H1 (cell line): ENCODE data around the gene TUBAL3. TPM values are rescaled to one million over a fixed set of nuclear protein-coding genes. Genes with fewer than 3 reads are reported as not detected.
A peak's percentile ranks its signal among the peaks of the same experiment; 100 is the strongest.

ENCODE experiments used
- CTCF ChIA-PET: fragments of 300-600 bp; sonication (Branson Sonifier 250); formaldehyde crosslinking; loops from one replicate; lab custom pipeline; 2021; ENCODE audit not compliant: partially characterized antibody; lab: Charles Lee
- POLR2A ChIA-PET: fragments of 300-600 bp; sonication (Branson Sonifier 250); formaldehyde crosslinking; loops from one replicate; lab custom pipeline; 2021; ENCODE audit warnings: inconsistent platforms; ENCODE audit not compliant: partially characterized antibody; lab: Charles Lee
- DNase-seq, 2 experiments: peaks; one replicate each; pipeline versions ENCODE4 v3.0.0 to v3.0.0-alpha.2; 2010 to 2022; ENCODE audit warnings: low spot score in 2 of 2, low read depth in 1 of 2, mixed read lengths in 1 of 2
- FAIRE-seq: peaks from 2 replicates; lab custom pipeline; 2011; peaks lifted over from hg19 to GRCh38; lab: Jason Lieb, UNC
- H2AFZ ChIP-seq: 2 replicates; pipeline ENCODE4 v1.8.1; 2012; ENCODE audit warnings: low read length, inconsistent platforms
- H2AK5ac ChIP-seq: 2 replicates; pipeline ENCODE4 v1.6.1; 2013; ENCODE audit warnings: low read depth, low read length
- H2BK120ac ChIP-seq: replicated peaks from 2 replicates; pipeline ENCODE3; 2013; ENCODE audit warnings: low read depth, low read length, inconsistent platforms
- H2BK12ac ChIP-seq: 2 replicates; pipeline ENCODE4 v1.6.1; 2013; ENCODE audit warnings: low read depth, low read length
- H2BK15ac ChIP-seq: 2 replicates; pipeline ENCODE4 v1.6.1; 2013; ENCODE audit warnings: low read length
- H2BK20ac ChIP-seq: 2 replicates; pipeline ENCODE4 v1.6.1; 2013; ENCODE audit warnings: low read length
- H2BK5ac ChIP-seq: 2 replicates; pipeline ENCODE4 v1.6.1; 2013; ENCODE audit warnings: low read depth, low read length
- H3K14ac ChIP-seq: 2 replicates; pipeline ENCODE4 v1.6.1; 2013; ENCODE audit warnings: inconsistent platforms; ENCODE audit not compliant: insufficient read length
- H3K18ac ChIP-seq: 2 replicates; pipeline ENCODE4 v1.6.1; 2013; ENCODE audit warnings: low read length; ENCODE audit errors: extremely low read depth
- H3K23ac ChIP-seq: 2 replicates; pipeline ENCODE4 v1.6.1; 2013; ENCODE audit warnings: inconsistent platforms; ENCODE audit not compliant: insufficient read length
- H3K23me2 ChIP-seq: 2 replicates; pipeline ENCODE4 v1.6.1; 2013; ENCODE audit warnings: low read depth, low read length
- H3K27ac ChIP-seq: 2 replicates; pipeline ENCODE4 v1.6.1; 2011; ENCODE audit warnings: low read depth, low read length, inconsistent platforms
- H3K27me3 ChIP-seq, 4 experiments: replicated peaks in 1 of 4; 1 replicate in 1 of 4; 2 replicates in 3 of 4; pipeline versions ENCODE4 v1.6.1 to v1.8.1; 2011 to 2013; ENCODE audit warnings: low read length in 3 of 4, mild to moderate bottlenecking in 3 of 4, inconsistent platforms in 2 of 4, mixed read lengths in 2 of 4, moderate library complexity in 1 of 4; ENCODE audit not compliant: control insufficient read depth in 3 of 4, insufficient read depth in 3 of 4; ENCODE audit errors: extremely low read depth in 1 of 4
- H3K36me3 ChIP-seq, 4 experiments: 2 replicates each; pipeline versions ENCODE4 v1.6.1 to v1.8.1; 2011 to 2013; ENCODE audit warnings: mild to moderate bottlenecking in 4 of 4, low read length in 3 of 4, moderate library complexity in 2 of 4, control low read depth in 1 of 4, inconsistent platforms in 1 of 4; ENCODE audit not compliant: insufficient read depth in 4 of 4, control insufficient read depth in 2 of 4
- H3K4ac ChIP-seq: replicated peaks from 2 replicates; pipeline ENCODE3; 2013; ENCODE audit warnings: low read length, low read depth, mixed read lengths, inconsistent platforms; ENCODE audit not compliant: insufficient read length
- H3K4me1 ChIP-seq, 4 experiments: replicated peaks in 1 of 4; 1 replicate in 1 of 4; 2 replicates in 3 of 4; pipeline versions ENCODE4 v1.6.1 to v1.8.1; 2011 to 2013; ENCODE audit warnings: low read length in 3 of 4, inconsistent platforms in 2 of 4, mixed read lengths in 1 of 4; ENCODE audit not compliant: insufficient read depth in 4 of 4, control insufficient read depth in 3 of 4
- H3K4me2 ChIP-seq, 2 experiments: 2 replicates each; pipeline versions ENCODE4 v1.6.1 to v1.8.1; 2011 to 2013; ENCODE audit warnings: low read depth in 2 of 2, low read length in 2 of 2, control low read depth in 1 of 2, inconsistent platforms in 1 of 2, mild to moderate bottlenecking in 1 of 2; ENCODE audit not compliant: insufficient read depth in 1 of 2
- H3K4me3 ChIP-seq, 4 experiments: fragments of 200-600, 300-600 bp in 1 of 4; sonication (generic), shearing (Covaris generic), sonication (Bioruptor Twin) in 1 of 4; 2 replicates each; pipeline versions ENCODE4 v1.5.1 to v1.8.1; 2011 to 2016; ENCODE audit warnings: low read length in 4 of 4, low read depth in 3 of 4, control low read depth in 2 of 4, inconsistent platforms in 2 of 4, mild to moderate bottlenecking in 2 of 4, mixed read lengths in 1 of 4, moderate library complexity in 1 of 4; ENCODE audit not compliant: insufficient read depth in 2 of 4; ENCODE audit errors: extremely low read depth in 1 of 4
- H3K56ac ChIP-seq: replicated peaks from 2 replicates; pipeline ENCODE3; 2013; ENCODE audit warnings: low read depth, mild to moderate bottlenecking, mixed read lengths, low read length, inconsistent platforms; ENCODE audit not compliant: insufficient read length
- H3K79me1 ChIP-seq: 2 replicates; pipeline ENCODE4 v1.6.1; 2013; ENCODE audit warnings: low read depth, low read length, control low read depth
- H3K79me2 ChIP-seq, 2 experiments: 2 replicates each; pipeline versions ENCODE4 v1.6.1 to v1.8.1; 2012 to 2013; ENCODE audit warnings: low read length in 2 of 2, mild to moderate bottlenecking in 2 of 2, inconsistent platforms in 1 of 2; ENCODE audit not compliant: insufficient read depth in 2 of 2, control insufficient read depth in 1 of 2
- H3K9ac ChIP-seq, 4 experiments: replicated peaks in 1 of 4; 1 replicate in 1 of 4; 2 replicates in 3 of 4; pipeline versions ENCODE4 v1.6.1 to v1.8.1; 2011 to 2013; ENCODE audit warnings: low read depth in 3 of 4, low read length in 3 of 4, control low read depth in 2 of 4, mild to moderate bottlenecking in 2 of 4, moderate library complexity in 2 of 4, inconsistent platforms in 1 of 4; ENCODE audit errors: extremely low read depth in 1 of 4
- H3K9me3 ChIP-seq, 2 experiments: 2 replicates each; pipeline versions ENCODE4 v1.6.1 to v1.8.1; 2012 to 2013; ENCODE audit warnings: mild to moderate bottlenecking in 2 of 2, moderate library complexity in 2 of 2, control low read depth in 1 of 2, inconsistent platforms in 1 of 2, low read depth in 1 of 2, low read length in 1 of 2, mixed read lengths in 1 of 2; ENCODE audit not compliant: insufficient read depth in 2 of 2
- H4K20me1 ChIP-seq, 2 experiments: replicated peaks in 1 of 2; 2 replicates each; pipeline versions ENCODE3 to v1.8.1; 2011 to 2013; ENCODE audit warnings: inconsistent platforms in 2 of 2, low read length in 2 of 2, mild to moderate bottlenecking in 1 of 2; ENCODE audit not compliant: insufficient read depth in 2 of 2, control insufficient read depth in 1 of 2
- H4K5ac ChIP-seq: 2 replicates; pipeline ENCODE4 v1.6.1; 2013; ENCODE audit warnings: low read length, low read depth, mixed read lengths, inconsistent platforms; ENCODE audit not compliant: insufficient read length
- H4K8ac ChIP-seq: 2 replicates; pipeline ENCODE4 v1.8.0; 2013; ENCODE audit warnings: mild to moderate bottlenecking, moderate library complexity, low read length, inconsistent platforms; ENCODE audit not compliant: insufficient read depth; ENCODE audit errors: extremely low read depth
- H4K91ac ChIP-seq: replicated peaks from 2 replicates; pipeline ENCODE3; 2013; ENCODE audit warnings: low read length, mixed read lengths, inconsistent platforms; ENCODE audit not compliant: insufficient read length
- YY1 ChIP-seq: IDR thresholded peaks from 2 replicates; pipeline ENCODE4 v1.6.1; 2011; ENCODE audit warnings: low read depth, mild to moderate bottlenecking, low read length
- WGBS, 2 experiments: shearing (Covaris generic) in 1 of 2; methylation state at CpG; one replicate each; pipeline versions ENCODE4 v1.1.6 to v1.1.7; 2013 to 2015; ENCODE audit warnings: low lambda C conversion rate in 2 of 2, mixed read lengths in 2 of 2, inconsistent platforms in 1 of 2, low coverage in 1 of 2, missing lambda C conversion rate in 1 of 2; ENCODE audit not compliant: insufficient replicate concordance in 2 of 2, insufficient coverage in 1 of 2, insufficient read length in 1 of 2; ENCODE audit errors: extremely low coverage in 1 of 2, missing lambda C conversion rate in 1 of 2; 5-methylcytosine and 5-hydroxymethylcytosine counted together
- polyA plus RNA-seq, 7 experiments: library from polyadenylated mRNA; depleted of rRNA in 3 of 7; stranded (reverse) in 5 of 7; unstranded in 2 of 7; fragments of >200 nt in 5 of 7; fragments of 200-250 nt in 2 of 7; gene quantifications; 1 replicate in 5 of 7; 2 replicates in 1 of 7; 4 replicates in 1 of 7; pipeline versions ENCODE4 v1.2.1 to v1.2.3, GENCODE V29; 2011 to 2013; ENCODE audit warnings: missing spikeins in 2 of 7, mixed read lengths in 2 of 7
- total RNA-seq: library from RNA; stranded (reverse); fragmentation: NEBNext Ultra II Directional; extraction: Animal tissue kit (Norgen Biotek cat#: 25700); gene quantifications from 2 replicates; pipeline ENCODE4 v1.2.1, GENCODE V29; 2021

Gene TUBAL3
- total and polyA plus RNA-seq, 2 of the 8 experiments (the other 6 are each of a cell fraction or from before 2014, with no cell fraction given): 0.17 TPM; not detected in 1

GRCh38 chr10:5424751-5425150 lies 20.1 kb upstream of the TUBAL3 start:
- H3K4me2 ChIP-seq: no peak overlapping the region
- H2BK15ac ChIP-seq: no peak overlapping the region
- CTCF ChIA-PET: interaction anchor here (0.9 to 5.6 kb wide), 4 partner anchors 10 to 575 kb away, joined by 4 to 28 read pairs (median 4); no protein-coding TSS in a partner anchor
- no peak overlapping the region for H3K9ac ChIP-seq
- H3K9me3 ChIP-seq: no peaks in the 10 kb centered on the region
- H4K91ac ChIP-seq: no peak overlapping the region
- H3K56ac ChIP-seq: no peak overlapping the region
- 69% methylated on average over 4 of the region's 4 CpGs; no CpG with 5 or more reads in 1 of the 2 experiments for WGBS, 2 experiments
- H3K23me2 ChIP-seq: 0 out of 2 replicates have a peak, but pooled peaks cover 3% of the 10 kb centered on the region
- no peak overlapping the region for H3K4me3 ChIP-seq
- peaks cover 2 to 5% of the 10 kb centered on the region in 2 experiments for H4K20me1 ChIP-seq
- no peak overlapping the region for H3K18ac ChIP-seq
- H3K23ac ChIP-seq: no peak overlapping the region
- POLR2A ChIA-PET: interaction anchor here (0.7 kb wide), 1 partner anchor 22 kb away, joined by 3 read pairs; no protein-coding TSS in a partner anchor
- H2AFZ ChIP-seq: no peak overlapping the region
- no peak for FAIRE-seq
- H3K4ac ChIP-seq: no peak overlapping the region
- H2BK120ac ChIP-seq: no peak overlapping the region
- no peak overlapping the region for H3K14ac ChIP-seq
- no peaks in the 10 kb centered on the region for H3K27me3 ChIP-seq
- no peak overlapping the region for H4K8ac ChIP-seq
- H2BK20ac ChIP-seq: no peak overlapping the region
- DNase-seq: no peak
- H4K5ac ChIP-seq: no peak overlapping the region
- H3K27ac ChIP-seq: no peak overlapping the region
- H3K79me1 ChIP-seq: no peaks in the 10 kb centered on the region; the same call in 1 of the 2 replicates
- H3K4me1 ChIP-seq: peaks cover 0 to 4% (median 1%) of the 10 kb centered on the region in 4 experiments; a peak in 3 of 7 replicates
- H2BK12ac ChIP-seq: no peak overlapping the region
- H3K79me2 ChIP-seq: peaks cover 4 to 74% of the 10 kb centered on the region in 2 experiments; a peak in 3 of 4 replicates
- peaks cover 0 to 15% (median 2%) of the 10 kb centered on the region in 4 experiments; a peak in 2 of 8 replicates for H3K36me3 ChIP-seq
- no peak overlapping the region for H2AK5ac ChIP-seq
- H2BK5ac ChIP-seq: no peak overlapping the region
- TF ChIP-seq YY1: peak; percentile 11; the same call in 1 of the 2 replicates
